GM12865 (cell line): ENCODE results near the gene GDA.

Source experiments
- DNase-seq: peaks from one replicate; pipeline ENCODE4 v3.0.0; 2010; ENCODE audit warnings: low read depth
- H3K4me3 ChIP-seq: 2 replicates; pipeline ENCODE4 v1.5.1; 2011; ENCODE audit warnings: mild to moderate bottlenecking, low read depth, low read length, control low read depth
- TF ChIP-seq, protein P1 (sequence below): IDR thresholded peaks from 2 replicates; pipeline ENCODE4 v1.5.1; 2011; ENCODE audit warnings: low read length, control low read depth, low read depth, inconsistent platforms; ENCODE audit not compliant: insufficient read depth; ENCODE audit errors: missing control alignments

The GDA gene

DNA sequence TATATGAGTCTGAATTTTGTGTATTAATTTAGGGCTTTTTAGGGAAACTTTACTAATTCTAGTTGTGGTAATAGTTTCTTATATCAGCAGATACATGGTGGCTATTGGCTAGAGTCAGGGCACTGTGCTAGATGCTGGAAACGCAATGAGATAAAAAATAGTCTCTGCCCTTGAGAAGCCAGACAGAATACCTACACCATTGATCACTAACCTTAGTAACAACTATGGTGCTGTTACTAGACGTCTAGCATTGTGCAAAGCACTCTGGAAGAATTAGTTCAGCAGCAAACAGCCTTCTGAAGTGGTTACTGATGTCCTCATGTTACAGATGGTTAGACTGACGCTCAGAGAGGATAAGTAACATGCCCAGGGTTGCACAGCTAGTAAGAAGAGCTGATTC is 61.8 kb downstream of the GDA start:
- TF ChIP-seq, protein P1, sequence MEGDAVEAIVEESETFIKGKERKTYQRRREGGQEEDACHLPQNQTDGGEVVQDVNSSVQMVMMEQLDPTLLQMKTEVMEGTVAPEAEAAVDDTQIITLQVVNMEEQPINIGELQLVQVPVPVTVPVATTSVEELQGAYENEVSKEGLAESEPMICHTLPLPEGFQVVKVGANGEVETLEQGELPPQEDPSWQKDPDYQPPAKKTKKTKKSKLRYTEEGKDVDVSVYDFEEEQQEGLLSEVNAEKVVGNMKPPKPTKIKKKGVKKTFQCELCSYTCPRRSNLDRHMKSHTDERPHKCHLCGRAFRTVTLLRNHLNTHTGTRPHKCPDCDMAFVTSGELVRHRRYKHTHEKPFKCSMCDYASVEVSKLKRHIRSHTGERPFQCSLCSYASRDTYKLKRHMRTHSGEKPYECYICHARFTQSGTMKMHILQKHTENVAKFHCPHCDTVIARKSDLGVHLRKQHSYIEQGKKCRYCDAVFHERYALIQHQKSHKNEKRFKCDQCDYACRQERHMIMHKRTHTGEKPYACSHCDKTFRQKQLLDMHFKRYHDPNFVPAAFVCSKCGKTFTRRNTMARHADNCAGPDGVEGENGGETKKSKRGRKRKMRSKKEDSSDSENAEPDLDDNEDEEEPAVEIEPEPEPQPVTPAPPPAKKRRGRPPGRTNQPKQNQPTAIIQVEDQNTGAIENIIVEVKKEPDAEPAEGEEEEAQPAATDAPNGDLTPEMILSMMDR: no peak
- H3K4me3 ChIP-seq: no peak overlapping the region
- no peak for DNase-seq

DNA sequence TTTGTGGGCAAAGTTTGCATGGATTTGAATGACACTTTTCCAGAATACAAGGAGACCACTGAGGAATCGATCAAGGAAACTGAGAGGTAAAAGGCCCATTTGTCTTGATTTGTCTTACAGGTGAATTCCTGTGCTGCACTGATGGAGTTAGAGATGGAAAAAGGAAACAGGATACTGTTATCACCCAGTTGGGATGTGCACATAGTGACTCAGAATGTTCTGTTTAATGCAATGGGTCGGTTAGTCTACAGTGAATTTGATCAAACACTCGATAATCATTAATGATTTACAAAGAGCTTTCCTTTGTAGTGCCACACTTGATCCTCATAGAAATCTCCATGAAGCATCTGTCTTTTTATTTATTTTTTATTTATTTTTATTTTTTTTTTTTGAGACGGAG is 64.7 kb downstream of the GDA start:
- DNase-seq: no peak
- TF ChIP-seq, protein P1: no peak
- H3K4me3 ChIP-seq: no peak overlapping the region

DNA sequence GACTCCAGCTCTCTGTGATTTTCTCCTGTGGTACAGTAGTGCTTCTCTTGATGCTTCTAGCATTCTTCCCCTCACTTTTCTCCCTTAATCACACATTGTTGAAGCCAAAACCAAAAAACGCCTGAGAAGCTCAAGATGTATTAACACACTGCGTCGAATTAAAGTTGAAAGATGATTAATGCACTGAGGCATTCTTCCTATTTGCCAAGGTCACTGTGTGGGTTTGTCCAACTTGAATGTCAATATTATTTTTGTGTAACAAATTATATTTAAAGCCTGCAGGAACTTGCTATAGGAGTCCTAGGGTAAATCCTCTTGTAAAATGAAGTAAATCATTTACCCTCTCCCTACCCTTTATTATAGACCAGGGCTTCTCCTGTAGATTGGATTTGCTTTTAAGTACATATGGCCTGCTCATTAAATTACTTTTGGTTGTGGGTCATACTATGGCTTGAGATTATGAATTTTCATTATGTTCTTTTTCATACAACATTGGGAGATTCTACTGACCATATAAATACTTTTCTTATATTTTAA is 68.1 kb downstream of the GDA start:
- TF ChIP-seq, protein P1: no peak
- DNase-seq: no peak
- no peak overlapping the region for H3K4me3 ChIP-seq

DNA sequence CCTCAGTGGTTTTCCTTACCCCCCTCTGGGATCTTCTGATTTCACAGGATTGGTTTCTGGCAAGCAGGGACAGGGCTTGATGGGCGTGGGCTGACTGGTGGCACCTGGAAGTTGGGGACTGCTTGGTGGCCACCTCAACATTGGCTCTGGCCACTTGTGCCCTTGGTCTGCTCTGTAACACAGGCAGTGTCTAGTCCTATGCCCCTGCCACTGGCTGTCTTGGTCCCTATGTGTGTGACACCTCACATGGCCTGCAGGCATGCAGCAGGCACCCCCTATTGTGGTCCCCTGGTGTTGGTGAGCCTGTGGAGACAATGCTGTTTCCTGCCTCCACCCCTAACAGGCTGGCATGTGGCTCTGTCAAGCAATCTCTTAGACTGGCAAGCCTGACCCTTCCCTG is 71.3 kb downstream of the GDA start:
- DNase-seq: no peak
- TF ChIP-seq, protein P1: no peak
- H3K4me3 ChIP-seq: no peak overlapping the region

DNA sequence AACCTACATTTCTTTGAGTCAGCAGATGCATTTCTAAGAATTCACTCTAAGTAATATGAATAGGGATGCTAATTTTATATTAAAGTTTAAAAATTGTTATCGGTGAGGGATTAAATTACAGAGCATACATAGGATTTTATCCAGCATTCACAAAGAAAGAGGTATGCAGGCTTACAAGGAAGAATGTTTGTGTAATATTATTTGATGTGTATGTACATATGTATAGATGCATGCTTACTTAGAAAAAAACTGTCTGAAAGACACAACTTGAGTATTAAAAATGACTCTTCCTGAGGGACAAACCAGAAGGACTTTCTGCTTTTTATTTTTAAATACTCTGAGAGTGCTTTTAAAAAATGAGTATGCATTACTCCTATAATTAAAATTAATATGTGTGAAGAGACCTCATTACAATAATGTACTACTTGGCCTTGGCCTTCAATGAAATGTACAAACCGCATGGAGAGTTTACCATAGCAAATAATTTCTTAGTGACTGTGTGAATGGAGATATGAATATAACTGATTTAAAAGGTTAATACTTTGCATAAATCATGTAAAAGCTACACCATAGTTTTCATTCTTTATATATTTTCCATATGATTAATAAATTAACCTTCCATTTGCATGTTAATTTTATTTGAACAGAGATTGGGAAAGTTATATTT is 77.0 kb downstream of the GDA start:
- no peak overlapping the region for H3K4me3 ChIP-seq
- TF ChIP-seq, protein P1: no peak
- no peak for DNase-seq

DNA sequence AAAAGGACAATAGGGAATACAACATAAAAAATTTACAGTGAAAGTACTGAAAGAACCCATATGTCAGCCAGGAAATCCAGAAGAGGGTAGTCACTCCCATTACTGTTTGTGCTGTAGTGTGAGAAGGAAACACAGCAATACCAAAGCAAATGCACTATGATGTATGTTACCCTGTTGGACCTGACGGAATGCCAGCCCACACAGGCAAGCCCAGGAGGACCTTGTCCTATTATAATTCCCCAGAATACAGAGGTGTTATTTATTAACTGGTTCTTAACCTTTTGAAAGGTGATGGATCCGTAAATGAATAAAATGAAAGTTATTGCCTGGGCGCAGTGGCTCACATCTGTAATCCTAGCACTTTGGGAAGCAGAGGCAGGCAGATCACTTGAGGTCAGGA is 79.0 kb downstream of the GDA start:
- TF ChIP-seq, protein P1: no peak
- DNase-seq: no peak
- no peak overlapping the region for H3K4me3 ChIP-seq

DNA sequence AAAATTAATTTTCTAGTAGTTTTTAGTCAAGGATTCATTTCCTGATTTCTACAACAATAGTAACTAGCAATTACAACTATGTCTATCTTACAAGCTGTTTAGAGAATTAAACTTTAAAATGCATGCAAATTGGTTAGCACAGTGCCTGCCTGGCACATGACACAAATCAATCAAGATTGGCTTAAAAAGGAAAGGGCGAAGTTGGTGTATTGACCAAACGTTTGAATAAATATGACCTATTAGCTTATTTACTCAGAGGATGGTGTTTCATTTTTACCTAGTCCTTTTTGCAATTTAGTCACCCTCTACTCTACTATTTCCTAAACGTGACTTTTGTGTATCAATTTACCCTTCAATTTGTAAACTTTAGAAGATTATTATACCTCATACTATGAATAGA is 83.5 kb downstream of the GDA start:
- no peak for DNase-seq
- H3K4me3 ChIP-seq: no peak overlapping the region
- TF ChIP-seq, protein P1: no peak
